K562 (cell line): ENCODE data around the gene WDR18. TPM values are rescaled to one million over a fixed set of nuclear protein-coding genes. Genes with fewer than 3 reads are reported as not detected.

Source experiments
- ATAC-seq: fragments of 200-7000 bp; cut with Tn5 transposase; 3 replicates; pipeline ENCODE4 v1.9.1; 2020; ENCODE audit warnings: moderate library complexity
- BruUV-seq: library from RNA; stranded (reverse); fragments of 400-500 nt; replicated peaks from 2 replicates; lab custom pipeline; 2021; lab: Mats Ljungman, UMichigan
- CTCF ChIA-PET: fragments of 300-600 bp; formaldehyde crosslinking; extraction: SDS; loops from one replicate; lab custom pipeline; 2021; ENCODE audit warnings: low intra/inter-chr PET ratio; lab: Yijun Ruan, JAX
- POLR2A ChIA-PET: fragments of 300-600, 350-650 bp; sonication (Branson Sonifier 250); formaldehyde crosslinking; extraction: SDS; loops from one replicate; lab custom pipeline; 2021; ENCODE audit warnings: antibody characterized with exemption, inconsistent platforms; lab: Yijun Ruan, JAX
- DNase-seq, 4 experiments: peaks; one replicate each; pipeline versions ENCODE4 v3.0.0 to v3.0.0-alpha.2; 2011 to 2018; ENCODE audit warnings: low spot score in 3 of 4, mixed read lengths in 3 of 4; ENCODE audit errors: extremely low read depth in 1 of 4
- FAIRE-seq: peaks from 2 replicates; lab custom pipeline; 2011; peaks lifted over from hg19 to GRCh38; lab: Jason Lieb, UNC
- H2AFZ ChIP-seq: 2 replicates; pipeline ENCODE4 v1.6.0; 2011; ENCODE audit warnings: low read depth, low read length, control low read depth, inconsistent platforms
- H3K27ac ChIP-seq: fragments of 200-600 bp; 3 replicates; pipeline ENCODE4 v1.8.0; 2011; ENCODE audit warnings: low read depth, mild to moderate bottlenecking, control low read depth, inconsistent platforms, low read length, moderate library complexity, mixed read lengths; ENCODE audit errors: extremely low read depth
- H3K27me3 ChIP-seq, 2 experiments: fragments of 300-600 bp in 1 of 2; 2 replicates in 1 of 2; 3 replicates in 1 of 2; pipeline versions ENCODE4 v1.6.0 to v1.8.0; 2011; ENCODE audit warnings: inconsistent platforms in 2 of 2, low read length in 2 of 2, mild to moderate bottlenecking in 1 of 2, mixed read lengths in 1 of 2, moderate library complexity in 1 of 2; ENCODE audit not compliant: control insufficient read depth in 2 of 2, insufficient read depth in 2 of 2
- H3K36me3 ChIP-seq: fragments of 300-600 bp; 3 replicates; pipeline ENCODE4 v1.8.0; 2011; ENCODE audit warnings: mild to moderate bottlenecking, low read length, inconsistent platforms; ENCODE audit not compliant: control insufficient read depth, insufficient read depth
- H3K4me1 ChIP-seq, 2 experiments: fragments of 200-600 bp in 1 of 2; replicated peaks in 1 of 2; 2 replicates in 1 of 2; 3 replicates in 1 of 2; pipeline versions ENCODE4 v1.5.1 to v1.8.0; 2011; ENCODE audit warnings: inconsistent platforms in 2 of 2, low read length in 2 of 2, mild to moderate bottlenecking in 1 of 2, mixed read lengths in 1 of 2, moderate library complexity in 1 of 2; ENCODE audit not compliant: control insufficient read depth in 2 of 2, insufficient read depth in 2 of 2
- H3K4me2 ChIP-seq: 2 replicates; pipeline ENCODE4 v1.6.1; 2011; ENCODE audit warnings: low read length, control low read depth, inconsistent platforms, mixed read lengths; ENCODE audit not compliant: insufficient read depth
- H3K4me3 ChIP-seq: fragments of 200-600 bp; sonication (generic), shearing (Covaris generic); 2 replicates; pipeline ENCODE4 v1.5.1; 2016; ENCODE audit warnings: control low read depth, inconsistent platforms
- H3K79me2 ChIP-seq: fragments of 200-600 bp; 3 replicates; pipeline ENCODE4 v1.8.0; 2011; ENCODE audit warnings: low read length, inconsistent platforms; ENCODE audit not compliant: control insufficient read depth, insufficient read depth
- H3K9ac ChIP-seq, 2 experiments: 2 replicates each; pipeline versions ENCODE4 v1.6.0 to v1.6.1; 2011; ENCODE audit warnings: low read depth in 2 of 2, low read length in 2 of 2, control low read depth in 1 of 2, inconsistent platforms in 1 of 2, mild to moderate bottlenecking in 1 of 2, mixed read lengths in 1 of 2; ENCODE audit not compliant: insufficient read depth in 1 of 2
- H3K9me1 ChIP-seq: one replicate; pipeline ENCODE4 v1.6.0; 2011; ENCODE audit warnings: inconsistent platforms, mild to moderate bottlenecking, low read length, moderate library complexity; ENCODE audit not compliant: control insufficient read depth, insufficient read depth
- H3K9me3 ChIP-seq: replicated peaks from 2 replicates; pipeline ENCODE4 v1.5.1; 2011; ENCODE audit warnings: low read depth, low read length, inconsistent platforms; ENCODE audit not compliant: control insufficient read depth, insufficient read depth
- H4K20me1 ChIP-seq: replicated peaks from 2 replicates; pipeline ENCODE4 v1.6.1; 2011; ENCODE audit warnings: low read length, inconsistent platforms, mixed read lengths; ENCODE audit not compliant: control insufficient read depth, insufficient read depth
- CHD7 ChIP-seq: fragments of 200-600 bp; sonication (generic); IDR thresholded peaks from one replicate; pipeline ENCODE4 v1.6.1; 2012; ENCODE audit warnings: mild to moderate bottlenecking, low read depth, low read length, inconsistent platforms
- CREB3 ChIP-seq: fragments of 450-650 bp; conservative IDR thresholded peaks from 2 replicates; pipeline ENCODE4 v1.6.1; 2016; ENCODE audit warnings: missing genetic modification characterization, low read depth, mild to moderate bottlenecking, missing compliant biosample characterization, moderate library complexity
- LEF1 ChIP-seq: fragments of 450-650 bp; IDR thresholded peaks from 2 replicates; pipeline ENCODE4 v1.6.1; 2016; ENCODE audit warnings: mild to moderate bottlenecking
- RBFOX2 ChIP-seq: fragments of 200-400 bp; formaldehyde crosslinking; IDR thresholded peaks from 2 replicates; pipeline ENCODE4 v1.6.1; 2017; ENCODE audit warnings: low read depth, mild to moderate bottlenecking, low read length, moderate library complexity
- RBM14 ChIP-seq: fragments of 200-400 bp; formaldehyde crosslinking; IDR thresholded peaks from 2 replicates; pipeline ENCODE4 v1.6.1; 2018; ENCODE audit warnings: low read depth, mild to moderate bottlenecking, low read length, moderate library complexity, borderline replicate concordance; ENCODE audit not compliant: insufficient read depth
- SMAD4 ChIP-seq: fragments of 250-450 bp; sonication (Bioruptor Pico); conservative IDR thresholded peaks from 2 replicates; pipeline ENCODE4 v1.8.0; 2021; ENCODE audit warnings: inconsistent platforms, mild to moderate bottlenecking, moderate library complexity
- TARDBP ChIP-seq: fragments of 450-650 bp; IDR thresholded peaks from 2 replicates; pipeline ENCODE4 v1.6.1; 2016
- ZC3H4 ChIP-seq: sonication (generic); formaldehyde crosslinking; IDR thresholded peaks from 2 replicates; pipeline ENCODE4 v1.9.0; 2021; ENCODE audit warnings: missing genetic modification reagents, borderline replicate concordance
- WGBS: fragments of 100-300 bp; shearing (Covaris generic); methylation state at CpG from one replicate; pipeline ENCODE4 v1.1.6; 2016; ENCODE audit warnings: low coverage, mixed read lengths; ENCODE audit not compliant: insufficient coverage; ENCODE audit errors: missing lambda C conversion rate; 5-methylcytosine and 5-hydroxymethylcytosine counted together
- in situ Hi-C: fragments of 300-500 bp; cut with MboI; formaldehyde crosslinking; loops from 4 replicates; pipeline ENCODE4 v1.15.0; 2018; ENCODE audit warnings: inconsistent platforms, mixed read lengths
- intact Hi-C: fragments of 100-400 bp; cut with micrococcal nuclease; formaldehyde crosslinking; loops from 2 replicates; pipeline ENCODE4 v1.14.2; 2022
- polyA plus RNA-seq, 8 experiments: library from polyadenylated mRNA; depleted of rRNA in 4 of 8; stranded (reverse) in 5 of 8; unstranded in 3 of 8; fragments of >200 nt; fragmentation: Nextera tagmentation in 2 of 8; fragmentation: Illumina TruSeq in 1 of 8; extraction: Ambion mirVana in 2 of 8; extraction: Trizol in 1 of 8; gene quantifications; 2 replicates each; pipeline versions ENCODE4 v1.2.1 to v1.2.3, GENCODE V29; 2011 to 2014; ENCODE audit warnings: inconsistent platforms in 1 of 8, missing spikeins in 1 of 8
- total RNA-seq, 7 experiments: library from RNA; depleted of rRNA in 6 of 7; stranded (reverse); fragments of >200 nt in 6 of 7; fragmentation: Illumina TruSeq in 2 of 7; extraction: Trizol in 2 of 7; gene quantifications; 2 replicates each; pipeline versions ENCODE4 v1.2.1 to v1.2.3, GENCODE V29; 2011 to 2021; ENCODE audit warnings: low replicate concordance in 1 of 7

Gene WDR18
- total and polyA plus RNA-seq, 9 of the 15 experiments (the other 6 are each of a cell fraction or from before 2014, with no cell fraction given), result 0.65 to 181 (median 30.1) TPM

- DNase-seq, result peak in 1 of 4 experiments; percentile 59
- 0 out of 2 replicates have a peak, but pooled peaks have one; percentile 1 for TF ChIP-seq SMAD4 (CRISPR knock-in tag)
- TF ChIP-seq CHD7, result no peak
- TF ChIP-seq RBM14, result no peak
- peak; percentile 80 for TF ChIP-seq RBFOX2
- no peak for TF ChIP-seq CREB3 (tag)
- peak; percentile 78; the same call in 1 of the 2 replicates for TF ChIP-seq ZC3H4 (CRISPR knock-in tag)
- no peak for TF ChIP-seq LEF1
- 0 out of 2 replicates have a peak, but pooled peaks have one; percentile 5 for TF ChIP-seq TARDBP
These were observed 42.9 kb downstream of the WDR18 start for GRCh38 chr19:1026783-1027649.

More at GRCh38 chr19:1026783-1027649, 42.9 kb downstream of the WDR18 start:
- no peaks in the 10 kb centered on the region for H3K9me3 ChIP-seq
- CTCF ChIA-PET, result no interaction called here
- H3K9ac ChIP-seq, result peak overlapping the region; percentile 87 to 93
- peak overlapping the region; percentile 46 for H2AFZ ChIP-seq
- in situ Hi-C loops (no loop called here), intact Hi-C loops (no loop called here)
- peak; percentile 61 for FAIRE-seq
- peaks cover 43% of the 10 kb centered on the region for H3K79me2 ChIP-seq
- POLR2A ChIA-PET, result interaction anchor here (0.5 to 8.5 kb wide), 17 partner anchors 10 to 1236 kb away, joined by 3 to 176 read pairs (median 4); partner anchors contain the start of gene ABCA7
- no peaks in the 10 kb centered on the region for H3K27me3 ChIP-seq
- H3K9me1 ChIP-seq, result no peaks in the 10 kb centered on the region
- peak overlapping the region; percentile 87 for H3K4me3 ChIP-seq
- TSS peak; percentile 83 for BruUV-seq
- H3K36me3 ChIP-seq, result peaks cover 14% of the 10 kb centered on the region; the same call in 1 of the 3 replicates
- H3K4me1 ChIP-seq, result peaks cover 22 to 68% of the 10 kb centered on the region in 2 experiments
- peak overlapping the region; percentile 77 for H3K4me2 ChIP-seq
- no peaks in the 10 kb centered on the region for H4K20me1 ChIP-seq
- 2% methylated on average over 28 of the region's 36 CpGs for WGBS
- peak overlapping the region; percentile 98 for H3K27ac ChIP-seq
- ATAC-seq, result peak; percentile 14
